Fibroblast of villous mesenchyme (primary cell): ENCODE data around the gene FSCN2. TPM values are rescaled to one million over a fixed set of nuclear protein-coding genes. Genes with fewer than 3 reads are reported as not detected.
"Not testable (repeated sequence)": the region's sequence is repeated elsewhere in the genome, so short reads cannot be mapped to it uniquely, and the experiment has no call there.

Experiments used
- DNase-seq: peaks from one replicate; pipeline ENCODE4 v3.0.0-alpha.2; 2010; ENCODE audit warnings: low read depth
- H3K4me3 ChIP-seq: 2 replicates; pipeline ENCODE4 v1.5.1; 2011; ENCODE audit warnings: low read depth, mild to moderate bottlenecking, low read length
- CTCF ChIP-seq: IDR thresholded peaks from 2 replicates; pipeline ENCODE4 v1.5.1; 2012; ENCODE audit warnings: low read depth, mild to moderate bottlenecking, low read length; ENCODE audit not compliant: insufficient read depth
- small RNA-seq: library from RNA; depleted of rRNA; stranded (forward); fragments of <200 nt; gene quantifications from one replicate; pipeline ENCODE3, GENCODE V24; 2012
- total RNA-seq: library from RNA; depleted of rRNA; stranded (reverse); fragments of >200 nt; gene quantifications from 2 replicates; pipeline ENCODE4 v1.2.3, GENCODE V29; 2012

Gene FSCN2
- total RNA-seq, 1 donor, result 1.7 TPM

DNA sequence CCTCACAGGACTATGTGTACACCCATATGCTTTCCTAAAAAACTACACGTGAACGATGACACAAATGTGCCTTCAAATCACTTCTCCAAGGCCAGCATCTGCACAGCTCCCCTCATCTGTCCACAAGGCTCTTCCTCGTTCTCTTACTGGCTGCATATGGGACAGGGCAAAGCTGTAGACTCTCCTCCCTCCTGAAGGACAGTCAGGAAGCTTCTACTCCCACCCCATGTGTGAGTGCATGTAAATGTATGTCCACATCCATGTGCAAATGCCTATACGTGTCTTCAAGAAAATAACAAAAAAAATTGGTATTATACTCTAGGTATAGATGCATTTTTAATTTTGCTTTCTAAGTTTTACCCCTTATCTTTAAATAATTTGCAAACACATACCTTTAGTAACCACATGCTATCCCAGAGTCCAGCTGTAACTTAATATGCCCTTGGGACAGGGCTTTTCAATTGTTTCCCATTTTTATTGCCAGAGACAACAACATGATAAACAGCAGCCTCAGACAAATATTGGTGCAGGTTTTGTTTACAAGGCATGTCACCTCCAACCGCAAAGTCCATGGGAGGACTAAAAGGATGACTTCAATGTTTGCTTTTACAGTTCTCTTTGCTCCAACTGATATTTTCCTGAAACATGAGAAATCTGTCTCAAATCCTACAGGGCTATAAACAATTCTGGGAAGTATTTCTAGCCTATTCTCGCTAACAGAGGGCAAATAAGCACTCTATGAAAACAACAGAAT, 55.6 kb downstream of the FSCN2 start:
- peak; percentile 83 for DNase-seq
- H3K4me3 ChIP-seq, result no peak overlapping the region
- no peak for TF ChIP-seq CTCF

GRCh38 chr17:81584771-81585170, 56.6 kb downstream of the FSCN2 start:
- not testable (repeated sequence) for DNase-seq, H3K4me3 ChIP-seq

DNA sequence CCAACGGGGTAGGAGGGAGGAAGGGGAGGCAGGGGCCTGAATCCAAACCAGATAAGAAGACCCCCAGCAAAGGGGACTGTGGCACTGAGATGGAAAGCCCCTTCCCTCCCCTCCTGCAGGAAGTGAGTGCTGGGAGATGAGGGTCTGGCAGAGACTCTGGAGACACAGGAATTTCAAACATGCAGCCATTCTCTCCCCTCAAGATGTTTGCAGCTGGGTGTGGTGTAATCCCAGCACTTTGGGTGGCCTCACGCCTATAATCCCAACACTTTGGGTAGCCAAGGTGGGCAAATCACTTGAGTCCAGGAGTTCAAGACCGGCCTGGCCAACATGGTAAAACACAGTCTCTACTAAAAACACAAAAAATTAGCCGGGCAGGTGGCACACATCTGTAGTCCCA, 57.9 kb downstream of the FSCN2 start:
- DNase-seq, result no peak
- no peak overlapping the region for H3K4me3 ChIP-seq
- no peak for TF ChIP-seq CTCF

Small RNA genes lying within 50 kb of the gene (small RNA-seq; reads per million reads assigned to genes)
- not detected for gene RF00019

Other genes starting within 250 kb of the FSCN2 start
- 51.4 and 57.3 TPM in 2 replicates for gene SLC38A10, start 233.1 kb upstream of the FSCN2 start, total RNA-seq
- gene BAHCC1, start 132.9 kb upstream of the FSCN2 start, total RNA-seq, result 6.5 and 8.4 TPM in 2 replicates
- gene ACTG1, start 15.6 kb upstream of the FSCN2 start, total RNA-seq, result 10,242 and 13,686 TPM in 2 replicates
- gene FAAP100, start 24.0 kb downstream of the FSCN2 start, total RNA-seq, result 27.6 and 40.3 TPM in 2 replicates
- gene NPLOC4, start 108.7 kb downstream of the FSCN2 start, total RNA-seq, result 96.7 and 108 TPM in 2 replicates
- 1.7 and 2.3 TPM in 2 replicates for gene TSPAN10, start 108.8 kb downstream of the FSCN2 start, total RNA-seq
- not detected in 2 replicates for gene PDE6G, start 128.2 kb downstream of the FSCN2 start, total RNA-seq
- gene OXLD1, start 138.2 kb downstream of the FSCN2 start, total RNA-seq, result 23.7 and 28.0 TPM in 2 replicates
- gene CCDC137, start 138.4 kb downstream of the FSCN2 start, total RNA-seq, result 7.8 and 10.0 TPM in 2 replicates
- gene ARL16, start 155.4 kb downstream of the FSCN2 start, total RNA-seq, result 22.9 and 27.4 TPM in 2 replicates
- 75.1 and 94.4 TPM in 2 replicates for gene HGS, start 155.6 kb downstream of the FSCN2 start, total RNA-seq
- gene MRPL12, start 175.0 kb downstream of the FSCN2 start, total RNA-seq, result 12.1 and 12.6 TPM in 2 replicates
- 13.8 and 14.2 TPM in 2 replicates for gene SLC25A10, start 183.9 kb downstream of the FSCN2 start, total RNA-seq